ENCODE results near the gene PRKAR1B.

Gene PRKAR1B

GRCh38 chr7:741191-741671, 14.2 kb upstream of the PRKAR1B start (continued):
- TF ChIP-seq ZNF645 (tag by site-specific recombination; IDR thresholded peaks at IDR 0.05): no peak

- Histone ChIP-seq H3K4me1 (ENCODE audit: control insufficient read depth, insufficient read depth, low read length) (no peaks in the 10 kb centered on the region), H3K36me3 (ENCODE audit: control insufficient read depth in 2 of 2, insufficient read depth in 1 of 2, low read length in 2 of 2) (peaks cover 7 to 47% of the 10 kb centered on the region in 2 experiments; a peak in 2 of 3 replicates), H3K4me3 (ENCODE audit: low read depth, low read length) (no peak overlapping the region), H3K27ac (ENCODE audit: extremely low read depth, low read depth, low read length) (no peak overlapping the region), H3K9me3 (ENCODE audit: control insufficient read depth, insufficient read depth, low read depth, low read length) (no peaks in the 10 kb centered on the region)
- ChIA-PET CTCF (no interaction called here), POLR2A (no interaction called here)
- TF ChIP-seq KLF10 (tag by site-specific recombination; IDR thresholded peaks at IDR 0.05) (no peak), ZNF155 (tag by site-specific recombination; IDR thresholded peaks at IDR 0.05) (no peak), ZNF146 (tag by site-specific recombination; IDR thresholded peaks at IDR 0.05) (no peak), ZNF488 (tag by site-specific recombination; IDR thresholded peaks at IDR 0.05) (no peak), ZNF585B (tag by site-specific recombination; IDR thresholded peaks at IDR 0.05) (no peak), YY2 (tag by site-specific recombination; IDR thresholded peaks at IDR 0.05) (no peak)
Measured at GRCh38 chr7:739983-740942, 13.2 kb upstream of the PRKAR1B start.

- Histone ChIP-seq H3K4me1 (ENCODE audit: control insufficient read depth, insufficient read depth, low read length) (no peaks in the 10 kb centered on the region), H3K27ac (ENCODE audit: extremely low read depth, low read depth, low read length) (no peak overlapping the region), H3K4me3 (ENCODE audit: low read depth, low read length) (no peak overlapping the region), H3K36me3 (ENCODE audit: control insufficient read depth in 2 of 2, insufficient read depth in 1 of 2, low read length in 2 of 2) (peaks cover 7 to 48% of the 10 kb centered on the region in 2 experiments; a peak in 2 of 3 replicates), H3K9me3 (ENCODE audit: control insufficient read depth, insufficient read depth, low read depth, low read length) (no peaks in the 10 kb centered on the region)
- CTCF ChIA-PET: no interaction called here
- POLR2A ChIA-PET: no interaction called here
- TF ChIP-seq ZNF10 (tag by site-specific recombination; IDR thresholded peaks at IDR 0.05) (no peak), ZNF175 (tag by site-specific recombination; IDR thresholded peaks at IDR 0.05) (no peak), ZNF473 (tag by site-specific recombination; IDR thresholded peaks at IDR 0.05) (no peak), ZFP3 (tag by site-specific recombination; IDR thresholded peaks at IDR 0.05; ENCODE audit: low read depth) (no peak)
Measured at GRCh38 chr7:739455-739982, 12.4 kb upstream of the PRKAR1B start.

GRCh38 chr7:738723-739454, 11.8 kb upstream of the PRKAR1B start:
- no peaks in the 10 kb centered on the region for H3K9me3 ChIP-seq (ENCODE audit: control insufficient read depth, insufficient read depth, low read depth, low read length)
- no peaks in the 10 kb centered on the region for H3K4me1 ChIP-seq (ENCODE audit: control insufficient read depth, insufficient read depth, low read length)
- ChIA-PET CTCF (interaction anchor here (0.7 kb wide), 1 partner anchor 44 kb away, joined by 3 read pairs; no protein-coding TSS in a partner anchor), POLR2A (no interaction called here)
- no peak overlapping the region for H3K27ac ChIP-seq (ENCODE audit: extremely low read depth, low read depth, low read length)
- peaks cover 7 to 54% of the 10 kb centered on the region in 2 experiments; a peak in 2 of 3 replicates for H3K36me3 ChIP-seq (ENCODE audit: control insufficient read depth in 2 of 2, insufficient read depth in 1 of 2, low read length in 2 of 2)
- H3K4me3 ChIP-seq (ENCODE audit: low read depth, low read length): no peak overlapping the region
- no peak for TF ChIP-seq ZNF335 (tag by site-specific recombination; conservative IDR thresholded peaks at IDR 0.05)
- TF ChIP-seq ZBTB6 (tag by site-specific recombination; IDR thresholded peaks at IDR 0.05): no peak
- TF ChIP-seq OVOL3 (tag by site-specific recombination; IDR thresholded peaks at IDR 0.05): no peak
- TF ChIP-seq ZNF354C (tag by site-specific recombination; IDR thresholded peaks at IDR 0.05; ENCODE audit: borderline replicate concordance, low read depth): no peak
- no peak for TF ChIP-seq SP7 (tag by site-specific recombination; IDR thresholded peaks at IDR 0.05)
- no peak for TF ChIP-seq KLF8 (tag by site-specific recombination; IDR thresholded peaks at IDR 0.05)
- TF ChIP-seq ZNF114 (tag by site-specific recombination; IDR thresholded peaks at IDR 0.05): no peak
- TF ChIP-seq AEBP2 (tag by site-specific recombination; IDR thresholded peaks at IDR 0.05; ENCODE audit: borderline replicate concordance): no peak
- no peak for TF ChIP-seq ZNF155 (tag by site-specific recombination; IDR thresholded peaks at IDR 0.05)
- no peak for TF ChIP-seq ZNF138 (tag by site-specific recombination; IDR thresholded peaks at IDR 0.05; ENCODE audit: borderline replicate concordance)
- no peak for TF ChIP-seq HOXC10 (CRISPR knock-in tag; IDR thresholded peaks at IDR 0.05)
